ENCODE data around the gene DNAAF2. TPM values are rescaled to one million over a fixed set of nuclear protein-coding genes. Genes with fewer than 3 reads are reported as not detected.

The DNAAF2 gene
- total and polyA plus RNA-seq, 2 of the 8 experiments (the other 6 are each of a cell fraction or from before 2014, with no cell fraction given), result 12.2 to 30.0 TPM

DNA sequence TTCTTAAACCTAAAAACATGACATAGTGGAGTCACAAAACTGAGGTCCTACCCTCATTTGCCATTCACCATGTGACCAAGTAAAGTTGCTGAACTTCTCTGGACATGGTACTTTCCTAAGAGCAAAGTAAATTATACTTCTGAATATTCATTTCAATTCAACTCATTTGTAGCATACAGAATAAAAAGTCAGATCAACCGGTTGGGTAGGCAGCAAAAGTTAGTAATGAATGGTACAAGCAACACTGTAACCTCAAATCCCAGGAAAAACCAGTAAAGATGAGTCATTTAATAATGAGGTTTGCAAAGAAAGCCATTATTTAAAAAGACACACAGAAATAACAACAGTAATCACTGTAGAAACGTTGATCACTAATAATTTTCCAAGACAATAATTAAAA lies 44.2 kb upstream of the DNAAF2 start:
- ChIA-PET POLR2A (ENCODE audit: partially characterized antibody) (interaction anchor here (1.3 kb wide), 1 partner anchor 8 kb away, joined by 3 read pairs; no protein-coding TSS in a partner anchor), CTCF (ENCODE audit: partially characterized antibody) (interaction anchor here (0.6 kb wide), 1 partner anchor 1023 kb away, joined by 3 read pairs; no protein-coding TSS in a partner anchor)
- Histone ChIP-seq H3K23me2 (ENCODE audit: low read depth, low read length) (no peaks in the 10 kb centered on the region), H2AFZ (ENCODE audit: low read length) (no peak overlapping the region), H2BK12ac (ENCODE audit: low read depth, low read length) (no peak overlapping the region), H3K14ac (ENCODE audit: insufficient read length) (no peak overlapping the region), H3K4me1 (replicated peaks in 1 of 4; ENCODE audit: control insufficient read depth in 3 of 4, insufficient read depth in 4 of 4, low read length in 3 of 4) (no peaks in the 10 kb centered on the region), H3K56ac (replicated peaks; ENCODE audit: insufficient read length, low read depth, low read length) (no peak overlapping the region), H4K5ac (ENCODE audit: insufficient read length, low read depth, low read length) (no peak overlapping the region), H2BK20ac (ENCODE audit: low read length) (no peak overlapping the region), H2BK120ac (replicated peaks; ENCODE audit: low read depth, low read length) (no peak overlapping the region), H4K91ac (replicated peaks; ENCODE audit: insufficient read length, low read length) (no peak overlapping the region), H2BK5ac (ENCODE audit: low read depth, low read length) (no peak overlapping the region), H3K4me3 (ENCODE audit: extremely low read depth in 1 of 4, insufficient read depth in 2 of 4, low read depth in 3 of 4, low read length in 4 of 4) (no peak overlapping the region), H2BK15ac (ENCODE audit: low read length) (no peak overlapping the region), H3K27me3 (replicated peaks in 1 of 4; ENCODE audit: control insufficient read depth in 3 of 4, extremely low read depth in 1 of 4, insufficient read depth in 3 of 4, low read length in 3 of 4) (no peaks in the 10 kb centered on the region), H3K9me3 (ENCODE audit: insufficient read depth in 2 of 2, low read depth in 1 of 2, low read length in 1 of 2) (no peaks in the 10 kb centered on the region), H3K79me2 (ENCODE audit: control insufficient read depth in 1 of 2, insufficient read depth in 2 of 2, low read length in 2 of 2) (no peaks in the 10 kb centered on the region; a peak in 1 of 4 replicates), H3K27ac (ENCODE audit: low read depth, low read length) (no peak overlapping the region), H3K9ac (replicated peaks in 1 of 4; ENCODE audit: extremely low read depth in 1 of 4, low read depth in 3 of 4, low read length in 3 of 4) (no peak overlapping the region), H3K79me1 (ENCODE audit: low read depth, low read length) (no peaks in the 10 kb centered on the region), H3K23ac (ENCODE audit: insufficient read length) (no peak overlapping the region), H3K4ac (replicated peaks; ENCODE audit: insufficient read length, low read depth, low read length) (no peak overlapping the region), H3K18ac (ENCODE audit: extremely low read depth, low read length) (no peak overlapping the region), H4K8ac (ENCODE audit: extremely low read depth, insufficient read depth, low read length) (no peak overlapping the region), H4K20me1 (replicated peaks in 1 of 2; ENCODE audit: control insufficient read depth in 1 of 2, insufficient read depth in 2 of 2, low read length in 2 of 2) (peaks cover 0 to 4% of the 10 kb centered on the region in 2 experiments), H3K4me2 (ENCODE audit: insufficient read depth in 1 of 2, low read depth in 2 of 2, low read length in 2 of 2) (no peak overlapping the region), H3K36me3 (ENCODE audit: control insufficient read depth in 2 of 4, insufficient read depth in 4 of 4, low read length in 3 of 4) (peaks cover 0 to 51% (median 28%) of the 10 kb centered on the region in 4 experiments; a peak in 7 of 8 replicates), H2AK5ac (ENCODE audit: low read depth, low read length) (no peak overlapping the region)
- DNase-seq (ENCODE audit: low read depth in 1 of 2, low spot score in 2 of 2) (no peak), FAIRE-seq (no peak)
- WGBS, 2 experiments (ENCODE audit: extremely low coverage in 1 of 2, insufficient coverage in 1 of 2, insufficient read length in 1 of 2, insufficient replicate concordance in 2 of 2, low coverage in 1 of 2, low lambda C conversion rate in 2 of 2, missing lambda C conversion rate in 1 of 2), result 90% methylated on average over 2 of the region's 2 CpGs; no CpG with 5 or more reads in 1 of the 2 experiments
- TF ChIP-seq CEBPB (IDR thresholded peaks at IDR 0.05; ENCODE audit: low read depth, low read length), result no peak
- no peak for TF ChIP-seq HDAC2 (IDR thresholded peaks at IDR 0.05; ENCODE audit: borderline replicate concordance in 1 of 2, low read depth in 2 of 2, low read length in 2 of 2)
- no peak for TF ChIP-seq BACH1 (IDR thresholded peaks at IDR 0.05; ENCODE audit: low read length)
- no peak for TF ChIP-seq JUND (IDR thresholded peaks at IDR 0.05; ENCODE audit: low read length)
- no peak for TF ChIP-seq CTCF (IDR thresholded peaks at IDR 0.05; ENCODE audit: control extremely low read depth in 1 of 3, insufficient read depth in 1 of 3, low read depth in 1 of 3, low read length in 3 of 3)
- no peak for TF ChIP-seq RNF2 (IDR thresholded peaks at IDR 0.05; ENCODE audit: borderline replicate concordance, low read depth, low read length, missing control alignments, poor library complexity, severe bottlenecking)
- TF ChIP-seq RXRA (IDR thresholded peaks at IDR 0.05; ENCODE audit: insufficient read depth, low read depth, low read length), result no peak
- no peak for TF ChIP-seq SIX5 (IDR thresholded peaks at IDR 0.05; ENCODE audit: low read depth, low read length)
- TF ChIP-seq POLR2A (IDR thresholded peaks at IDR 0.05; ENCODE audit: control extremely low read depth in 1 of 2, low read depth in 2 of 2, low read length in 2 of 2), result no peak
- no peak for TF ChIP-seq CREB1 (IDR thresholded peaks at IDR 0.05)
- TF ChIP-seq PHF8 (conservative IDR thresholded peaks at IDR 0.05; ENCODE audit: low read depth, low read length), result no peak
- TF ChIP-seq NRF1 (IDR thresholded peaks at IDR 0.05; ENCODE audit: low read depth, low read length), result no peak

Data from H1 (cell line).